Esophagus squamous epithelium (tissue), 4 donors: Measurements from ENCODE around the gene PTPN14.

Source experiments
- CTCF ChIP-seq, 6 experiments: fragments of 450-650 bp in 4 of 6; fragments of 200-600 bp in 2 of 6; sonication (generic) in 2 of 6; IDR thresholded peaks; one replicate each; pipeline ENCODE4 v1.5.1; 2016 to 2019; ENCODE audit warnings: antibody characterized with exemption in 6 of 6, mild to moderate bottlenecking in 4 of 6, moderate library complexity in 4 of 6
- POLR2A ChIP-seq, 4 donors: fragments of 450-650 bp; IDR thresholded peaks; one replicate each; pipeline ENCODE4 v1.6.1; 2017; ENCODE audit warnings: antibody characterized with exemption in 4 of 4, mild to moderate bottlenecking in 4 of 4, moderate library complexity in 3 of 4

- no peak for TF ChIP-seq CTCF (IDR thresholded peaks at IDR 0.05)
- no peak for TF ChIP-seq POLR2A (IDR thresholded peaks at IDR 0.05)
These were observed 103.9 kb downstream of the PTPN14 start for GRCh38 chr1:214447557-214447871.
